ENCODE measurements around the gene FOSL2. TPM values are rescaled to one million over a fixed set of nuclear protein-coding genes. Genes with fewer than 3 reads are reported as not detected.

Gene FOSL2
- polyA plus RNA-seq, 1 of the 3 experiments (the other 2 are of a cell fraction): 41.7 TPM

- no peak for TF ChIP-seq REST (IDR thresholded peaks at IDR 0.05; ENCODE audit: low read depth, low read length)
- ChIA-PET POLR2A (no interaction called here), CTCF (interaction anchor here (1.2 kb wide), 1 partner anchor 10 kb away, joined by 3 read pairs; no protein-coding TSS in a partner anchor)
- no peak overlapping the region for H3K27ac ChIP-seq (ENCODE audit: low read depth in 2 of 2, low read length in 1 of 2)
- no peaks in the 10 kb centered on the region for H3K36me3 ChIP-seq (replicated peaks in 1 of 2; ENCODE audit: control insufficient read depth in 1 of 2, insufficient read depth in 2 of 2, low read length in 1 of 2)
- no peak overlapping the region for H3K9ac ChIP-seq
- H3K9me3 ChIP-seq: no peaks in the 10 kb centered on the region
- no peaks in the 10 kb centered on the region for H4K20me1 ChIP-seq (ENCODE audit: insufficient read depth)
- H3K79me2 ChIP-seq (ENCODE audit: insufficient read depth): no peaks in the 10 kb centered on the region
- no peaks in the 10 kb centered on the region for H3K9me2 ChIP-seq
- H2AFZ ChIP-seq (ENCODE audit: low read depth): no peak overlapping the region
- H3K4me1 ChIP-seq (ENCODE audit: control insufficient read depth in 1 of 2, insufficient read depth in 2 of 2, low read depth in 1 of 2, low read length in 1 of 2): peaks cover 13 to 54% of the 10 kb centered on the region in 2 experiments; a peak in 2 of 4 replicates
- DNase-seq: no peak
- 97% methylated on average over 17 of the region's 20 CpGs for WGBS (ENCODE audit: low lambda C conversion rate)
- H3F3A ChIP-seq (replicated peaks; ENCODE audit: insufficient read depth): peaks cover 11% of the 10 kb centered on the region
- no peak overlapping the region for H3K4me3 ChIP-seq (ENCODE audit: low read depth in 2 of 2, low read length in 1 of 2)
- no peak overlapping the region for H3K4me2 ChIP-seq
- no peaks in the 10 kb centered on the region for H3K27me3 ChIP-seq (ENCODE audit: insufficient read depth)
These were observed 48.5 kb upstream of the FOSL2 start for GRCh38 chr2:28343971-28344715.

- no peaks in the 10 kb centered on the region for H3K27me3 ChIP-seq (ENCODE audit: insufficient read depth)
- ChIA-PET POLR2A (interaction anchor here (1.9 kb wide), 1 partner anchor 11 kb away, joined by 14 read pairs; no protein-coding TSS in a partner anchor), CTCF (interaction anchor here (0.7 to 1.8 kb wide), 3 partner anchors 18 to 641 kb away, joined by 3 to 6 read pairs (median 4); no protein-coding TSS in a partner anchor)
- TF ChIP-seq FOSL2 (IDR thresholded peaks at IDR 0.05; ENCODE audit: borderline replicate concordance, low read depth) (no peak), ZBTB33 (IDR thresholded peaks at IDR 0.05; ENCODE audit: borderline replicate concordance, low read depth) (no peak), CTCF (IDR thresholded peaks at IDR 0.05) (no peak), RXRA (IDR thresholded peaks at IDR 0.05; ENCODE audit: borderline replicate concordance, low read depth) (no peak), IRF3 (IDR thresholded peaks at IDR 0.05; ENCODE audit: low read depth, low read length) (no peak), TEAD4 (IDR thresholded peaks at IDR 0.05; ENCODE audit: borderline replicate concordance, insufficient read depth) (no peak), TCF12 (IDR thresholded peaks at IDR 0.05) (no peak), MAX (IDR thresholded peaks at IDR 0.05; ENCODE audit: low read depth) (no peak), POLR2AphosphoS5 (IDR thresholded peaks at IDR 0.05; ENCODE audit: low read depth, low read length) (no peak), MXI1 (IDR thresholded peaks at IDR 0.05; ENCODE audit: low read depth, low read length) (no peak)
- no peak overlapping the region for H3K9ac ChIP-seq
- no peaks in the 10 kb centered on the region for H3K9me3 ChIP-seq
- H3K79me2 ChIP-seq (ENCODE audit: insufficient read depth): no peaks in the 10 kb centered on the region
- H3F3A ChIP-seq (replicated peaks; ENCODE audit: insufficient read depth): peaks cover 11% of the 10 kb centered on the region
- no peak overlapping the region for H3K4me3 ChIP-seq (ENCODE audit: low read depth in 2 of 2, low read length in 1 of 2)
- H3K9me2 ChIP-seq: no peaks in the 10 kb centered on the region
- no peaks in the 10 kb centered on the region for H4K20me1 ChIP-seq (ENCODE audit: insufficient read depth)
- DNase-seq: no peak
- no peak overlapping the region for H3K4me2 ChIP-seq
- H3K36me3 ChIP-seq (replicated peaks in 1 of 2; ENCODE audit: control insufficient read depth in 1 of 2, insufficient read depth in 2 of 2, low read length in 1 of 2): no peaks in the 10 kb centered on the region
- WGBS (ENCODE audit: low lambda C conversion rate): 95% methylated on average over 30 of the region's 30 CpGs
- H2AFZ ChIP-seq (ENCODE audit: low read depth): no peak overlapping the region
- H3K27ac ChIP-seq (ENCODE audit: low read depth in 2 of 2, low read length in 1 of 2): no peak overlapping the region
- peaks cover 13 to 53% of the 10 kb centered on the region in 2 experiments; a peak in 2 of 4 replicates for H3K4me1 ChIP-seq (ENCODE audit: control insufficient read depth in 1 of 2, insufficient read depth in 2 of 2, low read depth in 1 of 2, low read length in 1 of 2)
These were observed 47.8 kb upstream of the FOSL2 start for GRCh38 chr2:28344756-28345373.
